Muscle layer of duodenum (tissue), 2 donors: ENCODE data around the gene SCPEP1.
"Not testable (repeated sequence)": the region's sequence is repeated elsewhere in the genome, so short reads cannot be mapped to it uniquely, and the experiment has no call there.

Experiments used
- H3K27ac ChIP-seq: one replicate; pipeline ENCODE4 v1.7.0; 2013; ENCODE audit warnings: mild to moderate bottlenecking, low read length
- H3K27me3 ChIP-seq: one replicate; pipeline ENCODE4 v1.7.0; 2013; ENCODE audit warnings: low read depth, mild to moderate bottlenecking, control low read depth, low read length
- H3K36me3 ChIP-seq, 2 donors: one replicate each; pipeline ENCODE4 v1.7.0; 2013; ENCODE audit warnings: low read length in 2 of 2, control low read depth in 1 of 2, mild to moderate bottlenecking in 1 of 2; ENCODE audit not compliant: insufficient read depth in 2 of 2, control insufficient read depth in 1 of 2
- H3K4me1 ChIP-seq, 2 donors: one replicate each; pipeline ENCODE4 v1.7.0; 2013; ENCODE audit warnings: low read length in 2 of 2, mild to moderate bottlenecking in 2 of 2, control low read depth in 1 of 2, moderate library complexity in 1 of 2; ENCODE audit not compliant: insufficient read depth in 2 of 2, control insufficient read depth in 1 of 2
- H3K4me3 ChIP-seq, 2 donors: one replicate each; pipeline ENCODE4 v1.7.0; 2013; ENCODE audit warnings: low read length in 2 of 2, low read depth in 1 of 2, mild to moderate bottlenecking in 1 of 2
- H3K9me3 ChIP-seq, 2 donors: one replicate each; pipeline ENCODE4 v1.7.0; 2013; ENCODE audit warnings: low read length in 2 of 2, control low read depth in 1 of 2, mild to moderate bottlenecking in 1 of 2; ENCODE audit not compliant: control insufficient read depth in 1 of 2
- donor health status: healthy.

SCPEP1 gene

GRCh38 chr17:56970974-56971373 lies 7.0 kb upstream of the SCPEP1 start:
- H3K27ac ChIP-seq, result no peak overlapping the region
- H3K4me3 ChIP-seq, result no peak overlapping the region
- H3K9me3 ChIP-seq, result no peaks in the 10 kb centered on the region
- H3K4me1 ChIP-seq, result no peaks in the 10 kb centered on the region
- no peaks in the 10 kb centered on the region for H3K36me3 ChIP-seq
- no peaks in the 10 kb centered on the region for H3K27me3 ChIP-seq

GRCh38 chr17:56972111-56972730 lies 5.7 kb upstream of the SCPEP1 start:
- Histone ChIP-seq H3K4me3 (no peak overlapping the region), H3K27me3 (no peaks in the 10 kb centered on the region), H3K27ac (no peak overlapping the region), H3K4me1 (peaks cover 0 to 7% of the 10 kb centered on the region in 2 donors), H3K9me3 (no peaks in the 10 kb centered on the region), H3K36me3 (no peaks in the 10 kb centered on the region)

GRCh38 chr17:56973520-56973919 lies 4.4 kb upstream of the SCPEP1 start:
- H3K4me3 ChIP-seq, result no peak overlapping the region
- no peaks in the 10 kb centered on the region for H3K9me3 ChIP-seq
- peaks cover 0 to 10% of the 10 kb centered on the region in 2 donors for H3K4me1 ChIP-seq
- H3K36me3 ChIP-seq, result no peaks in the 10 kb centered on the region
- no peaks in the 10 kb centered on the region for H3K27me3 ChIP-seq
- H3K27ac ChIP-seq, result no peak overlapping the region

GRCh38 chr17:56974055-56974454 lies 3.9 kb upstream of the SCPEP1 start:
- Histone ChIP-seq H3K4me3 (no peak overlapping the region), H3K27ac (no peak overlapping the region), H3K9me3 (no peaks in the 10 kb centered on the region), H3K36me3 (no peaks in the 10 kb centered on the region), H3K27me3 (no peaks in the 10 kb centered on the region), H3K4me1 (peaks cover 5 to 16% of the 10 kb centered on the region in 2 donors)

GRCh38 chr17:56975656-56976055 lies 2.3 kb upstream of the SCPEP1 start:
- no peak overlapping the region for H3K4me3 ChIP-seq
- peaks cover 5 to 18% of the 10 kb centered on the region in 2 donors for H3K4me1 ChIP-seq
- no peak overlapping the region for H3K27ac ChIP-seq
- no peaks in the 10 kb centered on the region for H3K9me3 ChIP-seq
- H3K27me3 ChIP-seq, result no peaks in the 10 kb centered on the region
- H3K36me3 ChIP-seq, result no peaks in the 10 kb centered on the region

- peaks cover 4 to 12% of the 10 kb centered on the region in 2 donors for H3K36me3 ChIP-seq
- H3K4me3 ChIP-seq, result peak overlapping the region; percentile 72 to 81
- H3K27me3 ChIP-seq, result no peaks in the 10 kb centered on the region
- H3K9me3 ChIP-seq, result no peaks in the 10 kb centered on the region
- H3K4me1 ChIP-seq, result peaks cover 5 to 18% of the 10 kb centered on the region in 2 donors
- no peak overlapping the region for H3K27ac ChIP-seq
Observed at GRCh38 chr17:56976941-56977608, 856 bp upstream of the SCPEP1 start.

GRCh38 chr17:56978441-56979090 lies 635 bp downstream of the SCPEP1 start:
- Histone ChIP-seq H3K9me3 (no peaks in the 10 kb centered on the region), H3K36me3 (peaks cover 4 to 13% of the 10 kb centered on the region in 2 donors), H3K4me3 (peak overlapping the region; percentile 69 to 72), H3K27me3 (no peaks in the 10 kb centered on the region), H3K27ac (peak overlapping the region; percentile 35), H3K4me1 (peaks cover 5 to 18% of the 10 kb centered on the region in 2 donors)

- H3K36me3 ChIP-seq, result peaks cover 4 to 14% of the 10 kb centered on the region in 2 donors
- peak overlapping the region; percentile 69 to 72 for H3K4me3 ChIP-seq
- H3K27me3 ChIP-seq, result no peaks in the 10 kb centered on the region
- H3K9me3 ChIP-seq, result no peaks in the 10 kb centered on the region
- no peak overlapping the region for H3K27ac ChIP-seq
- peaks cover 5 to 18% of the 10 kb centered on the region in 2 donors for H3K4me1 ChIP-seq
Observed at GRCh38 chr17:56979091-56979480, 1.2 kb downstream of the SCPEP1 start.

- H3K9me3 ChIP-seq, H3K27me3 ChIP-seq, H3K4me3 ChIP-seq, H3K27ac ChIP-seq: not testable (repeated sequence)
- Histone ChIP-seq H3K36me3 (peaks cover 7 to 28% of the 10 kb centered on the region in 2 donors), H3K4me1 (peaks cover 5 to 18% of the 10 kb centered on the region in 2 donors)
Observed at GRCh38 chr17:56980526-56980925, 2.6 kb downstream of the SCPEP1 start.

- Histone ChIP-seq H3K27ac (no peak overlapping the region), H3K4me1 (peaks cover 5 to 11% of the 10 kb centered on the region in 2 donors)
Observed at GRCh38 chr17:56982312-56982711, 4.4 kb downstream of the SCPEP1 start.

GRCh38 chr17:56983366-56983765 lies 5.4 kb downstream of the SCPEP1 start:
- Histone ChIP-seq H3K9me3 (no peaks in the 10 kb centered on the region), H3K4me1 (peaks cover 5 to 10% of the 10 kb centered on the region in 2 donors), H3K27me3 (no peaks in the 10 kb centered on the region), H3K36me3 (peaks cover 27 to 50% of the 10 kb centered on the region in 2 donors), H3K4me3 (no peak overlapping the region), H3K27ac (no peak overlapping the region)

More at GRCh38 chr17:56982312-56982711, 4.4 kb downstream of the SCPEP1 start:
- Histone ChIP-seq H3K27me3 (no peaks in the 10 kb centered on the region), H3K4me3 (no peak overlapping the region), H3K9me3 (no peaks in the 10 kb centered on the region), H3K36me3 (peaks cover 18 to 40% of the 10 kb centered on the region in 2 donors)
